Natural killer cell (primary cell): Measurements from ENCODE around the gene CAPN13. TPM values are rescaled to one million over a fixed set of nuclear protein-coding genes. Genes with fewer than 3 reads are reported as not detected.

Experiments used
- ATAC-seq, 3 donors: fragments of 150-1000 bp in 2 of 3; fragments of 200-7000 bp in 1 of 3; cut with Tn5 transposase; 1 replicate in 1 of 3; 2 replicates in 2 of 3; pipeline ENCODE4 v1.10.0; 2021; ENCODE audit warnings: mild to moderate bottlenecking in 2 of 3, moderate library complexity in 2 of 3
- DNase-seq, 2 donors: peaks; one replicate each; pipeline versions ENCODE4 v3.0.0 to v3.0.0-alpha.2; 2013 to 2021; ENCODE audit warnings: mixed read lengths in 1 of 2
- H3K27ac ChIP-seq: one replicate; pipeline ENCODE4 v1.5.1; 2013; ENCODE audit warnings: mild to moderate bottlenecking, low read length
- H3K27me3 ChIP-seq: one replicate; pipeline ENCODE4 v1.6.1; 2013; ENCODE audit warnings: low read length; ENCODE audit not compliant: control insufficient read depth, insufficient read depth
- H3K36me3 ChIP-seq: one replicate; pipeline ENCODE4 v1.6.1; 2013; ENCODE audit warnings: low read length; ENCODE audit not compliant: control insufficient read depth, insufficient read depth
- H3K4me1 ChIP-seq: one replicate; pipeline ENCODE4 v1.6.1; 2013; ENCODE audit warnings: low read length; ENCODE audit not compliant: control insufficient read depth, insufficient read depth
- H3K4me3 ChIP-seq: one replicate; pipeline ENCODE4 v1.5.1; 2013; ENCODE audit warnings: low read length
- H3K9me3 ChIP-seq: one replicate; pipeline ENCODE4 v1.6.1; 2013; ENCODE audit warnings: low read length; ENCODE audit not compliant: control insufficient read depth, insufficient read depth
- H3K27ac Mint-ChIP-seq, 2 donors: one replicate each; pipeline ENCODE4 v1.8.0; 2022; ENCODE audit warnings: mild to moderate bottlenecking in 2 of 2, mixed read lengths in 2 of 2, moderate library complexity in 1 of 2
- H3K27me3 Mint-ChIP-seq, 2 donors: one replicate each; pipeline ENCODE4 v1.8.0; 2022; ENCODE audit warnings: low read depth in 2 of 2, mixed read lengths in 2 of 2
- H3K36me3 Mint-ChIP-seq: one replicate; pipeline ENCODE4 v1.8.0; 2022; ENCODE audit warnings: mixed read lengths
- H3K4me1 Mint-ChIP-seq, 2 donors: one replicate each; pipeline ENCODE4 v1.8.0; 2022; ENCODE audit warnings: mixed read lengths in 2 of 2
- H3K4me3 Mint-ChIP-seq: one replicate; pipeline ENCODE4 v1.8.0; 2022; ENCODE audit warnings: mild to moderate bottlenecking, moderate library complexity, mixed read lengths
- H3K9me3 Mint-ChIP-seq, 2 donors: one replicate each; pipeline ENCODE4 v1.8.0; 2022; ENCODE audit warnings: mixed read lengths in 2 of 2
- WGBS: methylation state at CpG from one replicate; pipeline ENCODE4 v1.1.7; 2013; ENCODE audit warnings: missing lambda C conversion rate; ENCODE audit not compliant: insufficient coverage; 5-methylcytosine and 5-hydroxymethylcytosine counted together
- intact Hi-C: fragments of 100-400 bp; cut with micrococcal nuclease; formaldehyde crosslinking; loops from one replicate; pipeline ENCODE4 v1.14.2; 2022
- total RNA-seq, 4 donors: library from RNA; stranded (reverse); fragments of 120-200 nt in 1 of 4; gene quantifications; one replicate each; pipeline versions ENCODE4 v1.2.3 to v1.2.4, GENCODE V29; 2013 to 2022
- TF ChIP-seq, protein P1 (sequence below): fragments of 200-600 bp; IDR thresholded peaks from one replicate; pipeline ENCODE4 v1.8.0; 2022; ENCODE audit warnings: antibody characterized with exemption

Gene CAPN13
- total RNA-seq, 3 donors from 2014 or later (not counting 1 experiment from before 2014, with no cell fraction given): not detected

DNA sequence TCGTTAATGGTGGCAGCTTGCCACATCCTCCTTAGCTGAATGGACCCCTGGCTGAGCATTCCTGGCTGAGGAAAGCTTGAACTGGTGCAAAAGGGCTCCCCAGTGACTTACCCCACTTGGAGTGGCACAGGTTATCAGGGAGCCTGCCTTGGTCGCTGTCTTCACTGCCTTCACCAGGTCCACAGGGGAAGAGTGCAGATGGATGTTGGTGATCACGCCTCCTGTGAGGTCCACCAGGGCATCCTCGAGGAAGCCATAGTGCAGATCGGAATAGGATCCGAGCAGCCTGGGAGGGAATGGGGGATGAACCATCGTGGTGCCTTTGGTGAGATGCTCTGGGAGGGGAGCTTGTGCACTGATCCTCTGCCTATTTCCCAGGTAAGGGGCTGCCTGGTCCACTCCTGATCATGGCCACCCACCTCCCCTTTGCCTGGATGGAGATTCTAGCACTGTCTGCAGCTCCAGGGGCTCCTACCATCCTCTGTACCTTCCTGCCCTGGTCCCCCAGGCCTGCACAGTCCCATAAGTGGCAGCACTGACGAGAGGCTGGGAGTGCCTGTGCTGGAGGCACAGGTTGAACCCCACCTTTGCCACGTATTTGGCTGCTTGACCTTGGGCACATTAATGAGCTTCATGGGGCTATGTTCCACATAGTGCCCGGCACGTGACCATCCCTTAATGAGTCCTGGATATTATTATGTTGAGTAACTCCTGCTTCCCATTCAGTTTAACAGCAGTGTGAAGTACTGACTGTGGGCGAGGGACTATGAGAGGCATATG lies 43.0 kb downstream of the CAPN13 start:
- H3K27me3 ChIP-seq: no peaks in the 10 kb centered on the region
- H3K9me3 ChIP-seq: no peaks in the 10 kb centered on the region
- Mint-ChIP-seq H3K27me3 (peaks cover 2 to 13% of the 10 kb centered on the region in 2 donors), H3K4me3 (no peak overlapping the region), H3K27ac (no peak overlapping the region), H3K4me1 (no peaks in the 10 kb centered on the region), H3K36me3 (no peaks in the 10 kb centered on the region), H3K9me3 (no peaks in the 10 kb centered on the region)
- ATAC-seq (no peak), DNase-seq (no peak)
- no peak overlapping the region for H3K4me3 ChIP-seq
- H3K36me3 ChIP-seq: no peaks in the 10 kb centered on the region
- no peak overlapping the region for H3K27ac ChIP-seq
- WGBS: 89% methylated on average over 12 of the region's 12 CpGs
- TF ChIP-seq, protein P1, sequence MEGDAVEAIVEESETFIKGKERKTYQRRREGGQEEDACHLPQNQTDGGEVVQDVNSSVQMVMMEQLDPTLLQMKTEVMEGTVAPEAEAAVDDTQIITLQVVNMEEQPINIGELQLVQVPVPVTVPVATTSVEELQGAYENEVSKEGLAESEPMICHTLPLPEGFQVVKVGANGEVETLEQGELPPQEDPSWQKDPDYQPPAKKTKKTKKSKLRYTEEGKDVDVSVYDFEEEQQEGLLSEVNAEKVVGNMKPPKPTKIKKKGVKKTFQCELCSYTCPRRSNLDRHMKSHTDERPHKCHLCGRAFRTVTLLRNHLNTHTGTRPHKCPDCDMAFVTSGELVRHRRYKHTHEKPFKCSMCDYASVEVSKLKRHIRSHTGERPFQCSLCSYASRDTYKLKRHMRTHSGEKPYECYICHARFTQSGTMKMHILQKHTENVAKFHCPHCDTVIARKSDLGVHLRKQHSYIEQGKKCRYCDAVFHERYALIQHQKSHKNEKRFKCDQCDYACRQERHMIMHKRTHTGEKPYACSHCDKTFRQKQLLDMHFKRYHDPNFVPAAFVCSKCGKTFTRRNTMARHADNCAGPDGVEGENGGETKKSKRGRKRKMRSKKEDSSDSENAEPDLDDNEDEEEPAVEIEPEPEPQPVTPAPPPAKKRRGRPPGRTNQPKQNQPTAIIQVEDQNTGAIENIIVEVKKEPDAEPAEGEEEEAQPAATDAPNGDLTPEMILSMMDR: no peak
- H3K4me1 ChIP-seq: no peaks in the 10 kb centered on the region
- intact Hi-C loops: no loop called here

DNA sequence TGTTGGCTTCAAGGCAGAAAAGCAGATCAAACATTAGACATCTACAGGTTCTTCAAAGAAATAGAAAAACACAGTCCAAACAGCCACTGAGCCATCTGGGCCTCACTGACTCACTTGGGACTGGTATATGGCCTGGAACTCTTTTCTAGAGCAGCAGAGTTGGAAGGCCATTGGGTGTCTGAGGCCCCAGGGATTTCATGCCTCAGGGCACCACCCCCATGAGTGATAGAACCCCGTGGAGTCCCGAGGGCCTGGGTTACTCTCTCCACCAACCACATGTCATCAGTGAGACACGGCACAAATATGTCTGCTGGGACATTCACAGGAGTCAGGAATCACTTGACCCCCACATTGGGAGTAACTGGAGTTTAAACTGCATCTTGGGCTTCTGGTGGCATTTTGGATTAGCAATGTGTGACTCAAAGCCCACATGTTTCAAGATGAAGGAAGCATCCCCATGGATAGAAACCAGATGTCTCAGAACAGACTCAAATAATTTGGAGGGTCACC lies 44.0 kb downstream of the CAPN13 start:
- no peak for DNase-seq
- Mint-ChIP-seq H3K27me3 (peaks cover 4 to 13% of the 10 kb centered on the region in 2 donors), H3K27ac (no peak overlapping the region), H3K9me3 (no peaks in the 10 kb centered on the region), H3K4me3 (no peak overlapping the region), H3K36me3 (no peaks in the 10 kb centered on the region), H3K4me1 (no peaks in the 10 kb centered on the region)
- no peak overlapping the region for H3K4me3 ChIP-seq
- no peaks in the 10 kb centered on the region for H3K36me3 ChIP-seq
- WGBS: 83% methylated on average over 3 of the region's 3 CpGs
- H3K27me3 ChIP-seq: no peaks in the 10 kb centered on the region
- no peaks in the 10 kb centered on the region for H3K9me3 ChIP-seq
- intact Hi-C loops: no loop called here
- no peak overlapping the region for H3K27ac ChIP-seq
- H3K4me1 ChIP-seq: no peaks in the 10 kb centered on the region
- TF ChIP-seq, protein P1: no peak
- no peak for ATAC-seq

DNA sequence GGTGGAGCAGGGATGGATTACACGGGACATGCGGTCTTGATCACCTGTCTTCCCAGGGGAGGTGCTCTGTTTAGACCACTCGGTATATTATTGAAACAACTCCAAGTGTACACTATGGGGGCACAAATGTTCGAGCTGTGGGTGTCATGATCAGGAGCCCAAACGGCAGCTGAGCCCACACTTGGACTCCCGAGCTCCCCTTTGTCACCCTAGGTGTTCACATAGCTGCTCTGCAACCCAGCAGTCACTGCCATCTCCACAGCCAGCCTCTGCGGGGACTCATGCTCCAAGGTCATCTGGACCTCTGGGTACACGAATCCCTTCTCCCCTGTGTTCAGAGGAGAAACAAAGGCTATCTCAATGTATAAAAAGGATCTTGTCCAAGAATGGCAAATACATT lies 46.0 kb downstream of the CAPN13 start:
- H3K4me3 Mint-ChIP-seq: no peak overlapping the region
- intact Hi-C loops: no loop called here
- Histone ChIP-seq H3K27ac (no peak overlapping the region), H3K27me3 (no peaks in the 10 kb centered on the region), H3K36me3 (no peaks in the 10 kb centered on the region), H3K4me3 (no peak overlapping the region), H3K4me1 (no peaks in the 10 kb centered on the region), H3K9me3 (no peaks in the 10 kb centered on the region)
- no peaks in the 10 kb centered on the region for H3K9me3 Mint-ChIP-seq
- H3K27me3 Mint-ChIP-seq: peaks cover 4 to 9% of the 10 kb centered on the region in 2 donors
- no peaks in the 10 kb centered on the region for H3K4me1 Mint-ChIP-seq
- WGBS: 89% methylated on average over 8 of the region's 8 CpGs
- no peak for ATAC-seq
- H3K27ac Mint-ChIP-seq: no peak overlapping the region
- H3K36me3 Mint-ChIP-seq: no peaks in the 10 kb centered on the region
- DNase-seq: no peak
- TF ChIP-seq, protein P1: no peak
